Fibroblast of pulmonary artery (primary cell): ENCODE data around the gene NDUFB8.

Experiments used
- DNase-seq: peaks from one replicate; pipeline ENCODE4 v3.0.0-alpha.2; 2010; ENCODE audit warnings: low read depth
- H3K4me3 ChIP-seq: replicated peaks from 2 replicates; pipeline ENCODE4 v1.5.1; 2011; ENCODE audit warnings: low read depth, mild to moderate bottlenecking, control low read depth, low read length, moderate library complexity
- TF ChIP-seq, protein P1 (sequence below): IDR thresholded peaks from 2 replicates; pipeline ENCODE4 v1.5.1; 2011; ENCODE audit warnings: mild to moderate bottlenecking, control low read depth, low read length, inconsistent platforms; ENCODE audit errors: missing control alignments

The NDUFB8 gene

DNA sequence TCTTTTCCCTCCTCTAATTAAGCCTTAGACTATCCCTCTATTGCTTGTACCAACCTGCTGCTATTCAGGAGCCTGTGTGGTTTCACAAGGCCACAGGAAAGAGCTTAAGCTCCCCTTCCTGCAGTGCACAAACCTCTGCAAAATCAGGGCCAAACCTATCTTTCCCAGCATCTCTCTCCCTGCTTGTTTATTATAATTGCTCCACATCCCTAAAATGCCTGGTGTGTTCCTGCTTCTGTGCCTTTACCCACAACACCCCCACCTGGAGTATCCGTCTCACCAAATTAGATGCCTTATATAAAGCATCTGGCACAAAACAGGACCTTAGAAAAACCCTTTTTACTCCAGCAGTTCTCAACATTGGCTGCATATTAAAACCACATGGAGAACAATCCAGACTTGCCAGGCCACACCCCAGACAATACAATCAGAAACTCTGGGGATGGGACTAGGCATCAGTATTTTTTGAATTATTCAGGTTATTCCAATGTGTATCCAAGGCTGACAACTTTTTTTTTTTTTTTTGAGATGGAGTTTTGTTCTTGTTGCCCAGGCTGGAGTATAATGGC, 26.7 kb downstream of the NDUFB8 start:
- TF ChIP-seq, protein P1, sequence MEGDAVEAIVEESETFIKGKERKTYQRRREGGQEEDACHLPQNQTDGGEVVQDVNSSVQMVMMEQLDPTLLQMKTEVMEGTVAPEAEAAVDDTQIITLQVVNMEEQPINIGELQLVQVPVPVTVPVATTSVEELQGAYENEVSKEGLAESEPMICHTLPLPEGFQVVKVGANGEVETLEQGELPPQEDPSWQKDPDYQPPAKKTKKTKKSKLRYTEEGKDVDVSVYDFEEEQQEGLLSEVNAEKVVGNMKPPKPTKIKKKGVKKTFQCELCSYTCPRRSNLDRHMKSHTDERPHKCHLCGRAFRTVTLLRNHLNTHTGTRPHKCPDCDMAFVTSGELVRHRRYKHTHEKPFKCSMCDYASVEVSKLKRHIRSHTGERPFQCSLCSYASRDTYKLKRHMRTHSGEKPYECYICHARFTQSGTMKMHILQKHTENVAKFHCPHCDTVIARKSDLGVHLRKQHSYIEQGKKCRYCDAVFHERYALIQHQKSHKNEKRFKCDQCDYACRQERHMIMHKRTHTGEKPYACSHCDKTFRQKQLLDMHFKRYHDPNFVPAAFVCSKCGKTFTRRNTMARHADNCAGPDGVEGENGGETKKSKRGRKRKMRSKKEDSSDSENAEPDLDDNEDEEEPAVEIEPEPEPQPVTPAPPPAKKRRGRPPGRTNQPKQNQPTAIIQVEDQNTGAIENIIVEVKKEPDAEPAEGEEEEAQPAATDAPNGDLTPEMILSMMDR = no peak
- H3K4me3 ChIP-seq = no peak overlapping the region
- DNase-seq = no peak

DNA sequence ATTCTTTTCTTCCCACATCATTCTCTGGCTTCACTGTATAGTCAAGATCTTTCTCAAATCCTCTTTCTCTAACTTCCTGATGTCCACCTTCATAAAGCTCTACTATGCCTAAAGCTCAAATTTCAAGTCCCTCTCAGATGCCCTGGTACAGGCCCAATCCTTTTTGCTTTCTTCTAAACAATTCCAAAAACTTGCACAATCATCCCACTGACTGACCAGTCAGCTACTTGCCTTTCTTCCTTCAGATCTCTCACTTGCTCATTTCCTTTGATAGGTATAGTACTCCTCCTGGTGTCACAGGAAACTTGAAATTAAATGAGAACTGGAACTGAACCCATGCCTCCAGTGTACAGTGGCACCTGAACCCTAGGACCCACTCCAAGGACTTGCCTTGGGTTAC, 28.2 kb downstream of the NDUFB8 start:
- H3K4me3 ChIP-seq = no peak overlapping the region
- DNase-seq = peak; percentile 35
- TF ChIP-seq, protein P1 = no peak

DNA sequence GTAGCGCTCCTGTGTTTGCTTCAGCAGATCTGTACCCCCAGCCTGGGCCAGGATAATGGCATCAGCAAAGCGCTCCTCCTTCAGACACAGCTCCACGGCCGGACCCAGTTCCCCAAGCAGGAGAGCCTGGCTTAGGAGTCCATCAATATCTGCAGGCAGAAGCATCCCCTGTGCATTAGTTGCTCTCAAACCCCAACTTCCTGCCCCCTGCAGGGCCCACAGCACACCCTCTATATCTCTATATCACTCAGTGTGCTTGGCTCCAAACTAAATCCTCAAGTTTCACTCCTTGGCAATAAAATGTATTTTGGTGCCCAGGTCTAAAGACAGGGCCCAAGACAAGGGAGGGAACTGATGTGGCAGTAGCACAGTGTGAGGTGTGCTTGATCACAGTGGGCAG, 31.6 kb downstream of the NDUFB8 start:
- H3K4me3 ChIP-seq = no peak overlapping the region
- TF ChIP-seq, protein P1 = no peak
- no peak for DNase-seq

DNA sequence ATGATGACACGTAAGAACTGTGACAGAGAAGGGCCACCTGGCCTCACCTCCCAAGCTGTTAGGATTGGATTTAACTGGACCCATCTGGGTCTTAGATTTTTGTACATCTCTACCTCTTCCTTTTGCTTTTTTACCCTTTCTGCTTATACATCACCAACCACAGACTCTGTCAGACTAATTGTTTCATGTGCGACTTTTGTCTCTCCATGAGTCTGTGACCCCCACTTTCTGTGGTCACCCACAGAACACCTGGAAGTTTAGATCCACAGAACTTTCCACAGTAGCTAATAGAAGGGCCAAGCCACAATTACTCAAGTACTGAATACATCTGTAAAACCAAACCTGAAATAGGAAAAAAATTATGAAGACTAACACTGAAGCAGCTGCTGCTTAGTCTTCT, 33.1 kb downstream of the NDUFB8 start:
- DNase-seq = no peak
- TF ChIP-seq, protein P1 = no peak
- H3K4me3 ChIP-seq = no peak overlapping the region

DNA sequence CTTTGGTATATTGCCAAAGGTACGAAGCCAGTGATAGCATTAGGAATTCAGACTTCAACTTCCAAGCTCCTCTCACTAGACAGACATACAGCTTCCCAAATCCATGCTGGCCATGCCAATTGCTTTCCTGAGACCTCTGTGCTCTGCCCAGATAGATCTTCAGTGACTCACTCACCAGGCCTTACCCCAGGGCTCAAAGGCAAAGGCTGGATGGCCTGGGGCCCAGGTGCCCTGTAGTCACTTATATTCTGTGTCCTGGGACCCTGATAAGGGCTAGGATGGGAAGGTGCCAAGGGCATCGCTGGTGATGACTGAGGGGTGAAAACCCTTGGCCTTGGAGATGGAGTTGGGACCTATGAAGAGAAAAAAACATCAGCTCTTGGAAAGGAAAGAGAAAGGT, 39.1 kb downstream of the NDUFB8 start:
- no peak overlapping the region for H3K4me3 ChIP-seq
- TF ChIP-seq, protein P1 = no peak
- no peak for DNase-seq

DNA sequence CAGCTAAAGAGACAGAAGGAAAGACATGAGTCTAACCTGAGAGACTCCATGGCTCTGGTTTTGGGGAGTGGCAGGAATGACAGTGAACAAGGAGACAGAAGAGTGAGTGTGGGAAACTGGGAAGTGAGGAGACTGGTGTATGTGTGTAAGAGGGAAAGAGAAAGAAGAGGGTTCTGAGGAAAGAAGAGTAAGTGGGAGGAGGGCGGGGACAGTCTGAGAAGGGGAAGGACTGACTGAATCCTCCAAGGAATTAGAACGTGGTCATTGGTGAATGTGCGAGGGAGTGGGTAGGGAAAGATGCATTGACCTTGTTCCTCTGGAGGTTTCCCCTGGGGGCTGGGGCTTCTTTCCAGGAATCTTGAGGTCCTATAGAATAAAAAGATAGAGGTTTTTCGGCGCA, 40.3 kb downstream of the NDUFB8 start:
- H3K4me3 ChIP-seq = no peak overlapping the region
- TF ChIP-seq, protein P1 = no peak
- DNase-seq = no peak

DNA sequence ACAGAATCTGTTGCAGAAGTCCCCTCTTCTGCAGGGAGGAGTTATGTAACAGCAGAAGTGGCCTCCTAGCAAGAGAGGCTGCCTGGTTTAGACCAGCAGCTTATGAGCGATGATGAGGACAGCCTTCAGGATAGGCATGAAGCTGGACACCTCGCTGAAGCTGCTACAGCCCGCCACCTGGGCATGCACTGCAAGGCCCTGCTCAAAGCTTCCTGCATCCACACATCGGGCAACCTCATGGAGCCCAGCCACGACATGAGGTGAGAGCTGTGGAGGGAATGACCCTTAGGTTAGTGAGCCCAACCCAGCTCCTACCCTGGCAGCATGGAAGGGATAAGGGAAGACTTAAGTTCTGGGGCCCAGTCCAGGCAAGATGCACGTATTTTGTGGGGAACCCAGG, 42.1 kb downstream of the NDUFB8 start:
- H3K4me3 ChIP-seq = no peak overlapping the region
- DNase-seq = no peak
- TF ChIP-seq, protein P1 = no peak
